HG03354 (cell line): ENCODE measurements around the gene KRTAP10-6.
"Not testable (repeated sequence)": the region's sequence is repeated elsewhere in the genome, so short reads cannot be mapped to it uniquely, and the experiment has no call there.

Source experiments
- ATAC-seq: cut with Tn5 transposase; IDR thresholded peaks from one replicate; pipeline ENCODE4 v1.9.1; 2021; ENCODE audit warnings: mild to moderate bottlenecking; ENCODE audit not compliant: unreplicated experiment, poor library complexity, severe bottlenecking

KRTAP10-6 gene

GRCh38 chr21:44583089-44583799 lies 9.1 kb downstream of the KRTAP10-6 start:
- ATAC-seq = no peak

GRCh38 chr21:44582055-44582454 lies 10.2 kb downstream of the KRTAP10-6 start:
- no peak for ATAC-seq

GRCh38 chr21:44581158-44581557 lies 11.1 kb downstream of the KRTAP10-6 start:
- no peak for ATAC-seq

- ATAC-seq = not testable (repeated sequence)
Measured at GRCh38 chr21:44580231-44580821, 12.0 kb downstream of the KRTAP10-6 start, which contains the start of gene KRTAP10-5. TSS of gene KRTAP10-5 (minus strand) at chr21:44580604. CDS start at chr21:44580578, 26 bp downstream.

- ATAC-seq = no peak
Measured at GRCh38 chr21:44579833-44580144, 12.5 kb downstream of the KRTAP10-6 start.

- ATAC-seq = no peak
Measured at GRCh38 chr21:44579056-44579832, 13.1 kb downstream of the KRTAP10-6 start.

- ATAC-seq = no peak
Measured at GRCh38 chr21:44578371-44579055, 13.8 kb downstream of the KRTAP10-6 start.

GRCh38 chr21:44576025-44576420 lies 16.3 kb downstream of the KRTAP10-6 start:
- no peak for ATAC-seq

GRCh38 chr21:44575307-44576024 lies 16.8 kb downstream of the KRTAP10-6 start:
- ATAC-seq = no peak

- no peak for ATAC-seq
Measured at GRCh38 chr21:44574457-44575306, 17.6 kb downstream of the KRTAP10-6 start.

GRCh38 chr21:44573630-44574456 lies 18.5 kb downstream of the KRTAP10-6 start, which contains the start of gene KRTAP10-4:
TSS of gene KRTAP10-4 (plus strand) at chr21:44573729. CDS start at chr21:44573759, 30 bp downstream.
- not testable (repeated sequence) for ATAC-seq

GRCh38 chr21:44572959-44573583 lies 19.2 kb downstream of the KRTAP10-6 start:
- ATAC-seq = no peak

- no peak for ATAC-seq
Measured at GRCh38 chr21:44571844-44572782, 20.2 kb downstream of the KRTAP10-6 start.

GRCh38 chr21:44571296-44571695 lies 21.0 kb downstream of the KRTAP10-6 start:
- ATAC-seq = no peak

- no peak for ATAC-seq
Measured at GRCh38 chr21:44569861-44570517, 22.3 kb downstream of the KRTAP10-6 start.
